ENCODE data around the gene MGRN1. TPM values are rescaled to one million over a fixed set of nuclear protein-coding genes. Genes with fewer than 3 reads are reported as not detected.

The MGRN1 gene
- total and polyA plus RNA-seq, 4 donors = 15.4 to 77.7 (median 42.9) TPM

GRCh38 chr16:4614571-4615383, 9.8 kb upstream of the MGRN1 start, which contains the start of gene UBALD1:
Gene UBALD1, minus strand, starts transcription at chr16:4614888. Its CDS starts 91 bp downstream, at chr16:4614797.
- H3K4me1 ChIP-seq (ENCODE audit: control insufficient read depth in 1 of 2, insufficient read depth in 2 of 2, low read length in 2 of 2) = no peaks in the 10 kb centered on the region

GRCh38 chr16:4615384-4616046, 9.1 kb upstream of the MGRN1 start:
- intact Hi-C loops (cut with DNase I) = loop anchor here (1.0 to 10.0 kb wide), 3 partner anchors 9 to 111 kb away; partner anchors contain the start of genes MGRN1 (in 1 of the 2) and NUDT16L1 (in 1 of the 2)

More at GRCh38 chr16:4614571-4615383, 9.8 kb upstream of the MGRN1 start, which contains the start of gene UBALD1:
- Histone ChIP-seq H3K4me3 (ENCODE audit: low read length in 2 of 2) (peak within 1 kb of the TSS; percentile 88 to 91), H3K36me3 (ENCODE audit: control insufficient read depth in 1 of 2, insufficient read depth in 2 of 2, low read length in 1 of 2) (no peaks in the 10 kb centered on the region), H3K9me3 (ENCODE audit: control insufficient read depth, low read length) (no peaks in the 10 kb centered on the region), H3K27ac (ENCODE audit: low read depth in 1 of 2, low read length in 2 of 2) (peak within 1 kb of the TSS; percentile 4 to 82), H3K27me3 (ENCODE audit: control insufficient read depth in 1 of 2, insufficient read depth in 2 of 2, low read length in 1 of 2) (no peaks in the 10 kb centered on the region)
- WGBS, 2 donors = 6 to 8% methylated on average over 81 to 100 of the region's 100 CpGs
- peak; percentile 82 for ATAC-seq (ENCODE audit: low FRiP score)
- intact Hi-C loops (cut with DNase I) = loop anchor here (5.0 to 10.0 kb wide), 2 partner anchors 78 to 110 kb away; partner anchors contain the start of gene NUDT16L1 (in 2 of the 2)
- DNase-seq = peak; percentile 91 to 94

GRCh38 chr16:4616047-4616811, 8.4 kb upstream of the MGRN1 start:
- no peaks in the 10 kb centered on the region for H3K9me3 ChIP-seq (ENCODE audit: control insufficient read depth, low read length)
- H3K4me3 ChIP-seq (ENCODE audit: low read length in 2 of 2) = peak overlapping the region; percentile 41 to 65
- peak; percentile 99 to 100 for DNase-seq
- peak overlapping the region; percentile 82 to 89 for H3K27ac ChIP-seq (ENCODE audit: low read depth in 1 of 2, low read length in 2 of 2)
- no peaks in the 10 kb centered on the region for H3K27me3 ChIP-seq (ENCODE audit: control insufficient read depth in 1 of 2, insufficient read depth in 2 of 2, low read length in 1 of 2)
- no peaks in the 10 kb centered on the region for H3K4me1 ChIP-seq (ENCODE audit: control insufficient read depth in 1 of 2, insufficient read depth in 2 of 2, low read length in 2 of 2)
- intact Hi-C loops (cut with DNase I) = loop anchor here (1.0 to 10.0 kb wide), 3 partner anchors 8 to 111 kb away; partner anchors contain the start of genes MGRN1 (in 1 of the 2) and NUDT16L1 (in 1 of the 2)
- peak; percentile 95 for ATAC-seq (ENCODE audit: low FRiP score)
- 1% methylated on average over 51 to 57 of the region's 57 CpGs for WGBS, 2 donors
- H3K36me3 ChIP-seq (ENCODE audit: control insufficient read depth in 1 of 2, insufficient read depth in 2 of 2, low read length in 1 of 2) = no peaks in the 10 kb centered on the region

More at GRCh38 chr16:4615384-4616046, 9.1 kb upstream of the MGRN1 start:
- Histone ChIP-seq H3K4me1 (ENCODE audit: control insufficient read depth in 1 of 2, insufficient read depth in 2 of 2, low read length in 2 of 2) (no peaks in the 10 kb centered on the region), H3K36me3 (ENCODE audit: control insufficient read depth in 1 of 2, insufficient read depth in 2 of 2, low read length in 1 of 2) (no peaks in the 10 kb centered on the region), H3K27me3 (ENCODE audit: control insufficient read depth in 1 of 2, insufficient read depth in 2 of 2, low read length in 1 of 2) (no peaks in the 10 kb centered on the region), H3K4me3 (ENCODE audit: low read length in 2 of 2) (no peak overlapping the region), H3K27ac (ENCODE audit: low read depth in 1 of 2, low read length in 2 of 2) (peak overlapping the region; percentile 4 to 82), H3K9me3 (ENCODE audit: control insufficient read depth, low read length) (no peaks in the 10 kb centered on the region)
- DNase-seq (peak in 1 of 2 donors; percentile 80), ATAC-seq (ENCODE audit: low FRiP score) (peak; percentile 0)
- WGBS, 2 donors = 63 to 64% methylated on average over 39 of the region's 39 CpGs

GRCh38 chr16:4617880-4618279, 6.7 kb upstream of the MGRN1 start:
- H3K4me3 ChIP-seq (ENCODE audit: low read length in 2 of 2) = no peak overlapping the region
- no peak for ATAC-seq (ENCODE audit: low FRiP score)
- no peak for DNase-seq
- no peaks in the 10 kb centered on the region for H3K4me1 ChIP-seq (ENCODE audit: control insufficient read depth in 1 of 2, insufficient read depth in 2 of 2, low read length in 2 of 2)
- H3K9me3 ChIP-seq (ENCODE audit: control insufficient read depth, low read length) = no peaks in the 10 kb centered on the region
- no peaks in the 10 kb centered on the region for H3K27me3 ChIP-seq (ENCODE audit: control insufficient read depth in 1 of 2, insufficient read depth in 2 of 2, low read length in 1 of 2)
- WGBS, 2 donors = 87% methylated on average over 8 of the region's 8 CpGs
- peak overlapping the region in 1 of 2 donors; percentile 24 for H3K27ac ChIP-seq (ENCODE audit: low read depth in 1 of 2, low read length in 2 of 2)
- intact Hi-C loops (cut with DNase I) = loop anchor here (5.0 to 10.0 kb wide), 2 partner anchors 74 to 113 kb away; partner anchors contain the start of gene NUDT16L1 (in 1 of the 2)
- no peaks in the 10 kb centered on the region for H3K36me3 ChIP-seq (ENCODE audit: control insufficient read depth in 1 of 2, insufficient read depth in 2 of 2, low read length in 1 of 2)

GRCh38 chr16:4618645-4619418, 5.8 kb upstream of the MGRN1 start:
- Histone ChIP-seq H3K27ac (ENCODE audit: low read depth in 1 of 2, low read length in 2 of 2) (no peak overlapping the region), H3K36me3 (ENCODE audit: control insufficient read depth in 1 of 2, insufficient read depth in 2 of 2, low read length in 1 of 2) (no peaks in the 10 kb centered on the region), H3K27me3 (ENCODE audit: control insufficient read depth in 1 of 2, insufficient read depth in 2 of 2, low read length in 1 of 2) (no peaks in the 10 kb centered on the region), H3K4me1 (ENCODE audit: control insufficient read depth in 1 of 2, insufficient read depth in 2 of 2, low read length in 2 of 2) (no peaks in the 10 kb centered on the region), H3K4me3 (ENCODE audit: low read length in 2 of 2) (no peak overlapping the region), H3K9me3 (ENCODE audit: control insufficient read depth, low read length) (no peaks in the 10 kb centered on the region)
- WGBS, 2 donors = 84 to 89% methylated on average over 8 of the region's 8 CpGs
- DNase-seq (no peak), ATAC-seq (ENCODE audit: low FRiP score) (no peak)
- intact Hi-C loops (cut with DNase I) = loop anchor here (5.0 to 10.0 kb wide), 2 partner anchors 73 to 114 kb away; partner anchors contain the start of gene NUDT16L1 (in 1 of the 2)

- Histone ChIP-seq H3K36me3 (ENCODE audit: control insufficient read depth in 1 of 2, insufficient read depth in 2 of 2, low read length in 1 of 2) (no peaks in the 10 kb centered on the region), H3K9me3 (ENCODE audit: control insufficient read depth, low read length) (no peaks in the 10 kb centered on the region), H3K27ac (ENCODE audit: low read depth in 1 of 2, low read length in 2 of 2) (no peak overlapping the region), H3K27me3 (ENCODE audit: control insufficient read depth in 1 of 2, insufficient read depth in 2 of 2, low read length in 1 of 2) (no peaks in the 10 kb centered on the region), H3K4me1 (ENCODE audit: control insufficient read depth in 1 of 2, insufficient read depth in 2 of 2, low read length in 2 of 2) (no peaks in the 10 kb centered on the region), H3K4me3 (ENCODE audit: low read length in 2 of 2) (no peak overlapping the region)
- no peak for DNase-seq
- ATAC-seq (ENCODE audit: low FRiP score) = no peak
- 78 to 84% methylated on average over 7 of the region's 7 CpGs for WGBS, 2 donors
- intact Hi-C loops (cut with DNase I) = no loop called here
Observed at GRCh38 chr16:4623593-4623992, 1.0 kb upstream of the MGRN1 start.

- Histone ChIP-seq H3K9me3 (ENCODE audit: control insufficient read depth, low read length) (no peaks in the 10 kb centered on the region), H3K36me3 (ENCODE audit: control insufficient read depth in 1 of 2, insufficient read depth in 2 of 2, low read length in 1 of 2) (no peaks in the 10 kb centered on the region), H3K4me3 (ENCODE audit: low read length in 2 of 2) (peak overlapping the region; percentile 64 to 98), H3K4me1 (ENCODE audit: control insufficient read depth in 1 of 2, insufficient read depth in 2 of 2, low read length in 2 of 2) (no peaks in the 10 kb centered on the region), H3K27ac (ENCODE audit: low read depth in 1 of 2, low read length in 2 of 2) (peak overlapping the region in 1 of 2 donors; percentile 45), H3K27me3 (ENCODE audit: control insufficient read depth in 1 of 2, insufficient read depth in 2 of 2, low read length in 1 of 2) (no peaks in the 10 kb centered on the region)
- intact Hi-C loops (cut with DNase I) = loop anchor here in 1 of 2 donors (1.0 kb wide), 1 partner anchor 9 kb away; no protein-coding TSS in a partner anchor
- peak; percentile 44 for ATAC-seq (ENCODE audit: low FRiP score)
- peak; percentile 86 to 91 for DNase-seq
- 0% methylated on average over 48 to 80 of the region's 80 CpGs for WGBS, 2 donors
Observed at GRCh38 chr16:4624827-4625559, 367 bp downstream of the MGRN1 start.
